Chondrocyte (in vitro differentiated cells): Measurements from ENCODE around the gene IL18. TPM values are rescaled to one million over a fixed set of nuclear protein-coding genes. Genes with fewer than 3 reads are reported as not detected.

Experiments used
- DNase-seq: peaks from one replicate; pipeline ENCODE4 v3.0.0; 2021; ENCODE audit warnings: mixed read lengths, low spot score
- H3K27ac Mint-ChIP-seq: one replicate; pipeline ENCODE4 v1.8.0; 2021; ENCODE audit warnings: mild to moderate bottlenecking, moderate library complexity, mixed read lengths; ENCODE audit not compliant: unreplicated experiment
- H3K27me3 Mint-ChIP-seq: 2 replicates; pipeline ENCODE4 v1.8.0; 2021; ENCODE audit warnings: low read depth, mixed read lengths
- H3K36me3 Mint-ChIP-seq: 2 replicates; pipeline ENCODE4 v1.8.0; 2021; ENCODE audit warnings: low read depth, mixed read lengths
- H3K4me1 Mint-ChIP-seq: 2 replicates; pipeline ENCODE4 v1.8.0; 2021; ENCODE audit warnings: low read depth, mild to moderate bottlenecking, mixed read lengths
- H3K4me3 Mint-ChIP-seq: one replicate; pipeline ENCODE4 v1.8.0; 2021; ENCODE audit warnings: mild to moderate bottlenecking, moderate library complexity, mixed read lengths; ENCODE audit not compliant: unreplicated experiment
- H3K9me3 Mint-ChIP-seq: 2 replicates; pipeline ENCODE4 v1.8.0; 2021; ENCODE audit warnings: low read depth, mixed read lengths
- CTCF ChIP-seq: fragments of 200-600 bp; sonication (generic); IDR thresholded peaks from 2 replicates; pipeline ENCODE4 v1.5.0; 2021; ENCODE audit warnings: antibody characterized with exemption, mild to moderate bottlenecking, moderate library complexity
- long read RNA-seq: library from polyadenylated mRNA; stranded (forward); transcript quantifications from one replicate; pipeline ENCODE4 v2.0.0, GENCODE V29; 2021
- total RNA-seq: library from RNA; stranded (reverse); gene quantifications from 3 replicates; pipeline ENCODE4 v1.2.1, GENCODE V29; 2021

The IL18 gene
- 0.80 to 0.97 TPM (median 0.85 TPM) in 3 replicates for total RNA-seq
- long read RNA-seq, partial matches to known transcripts = 0 of 1 reads
- long read RNA-seq, other reads (novel, unspliced or antisense) = 1 of 1 reads

GRCh38 chr11:112163875-112164685 is at the start of gene IL18:
Gene IL18 (minus strand): TSS chr11:112164094. CDS start chr11:112155053, 9,041 bp downstream.
- DNase-seq = no peak
- TF ChIP-seq CTCF = no peak
- Mint-ChIP-seq H3K9me3 (no peaks in the 10 kb centered on the region), H3K4me1 (peaks cover 36% of the 10 kb centered on the region), H3K27me3 (no peaks in the 10 kb centered on the region), H3K4me3 (peak within 1 kb of the TSS; percentile 47), H3K27ac (peak within 1 kb of the TSS; percentile 79), H3K36me3 (no peaks in the 10 kb centered on the region)

GRCh38 chr11:112212710-112213109 is 48.8 kb upstream of the IL18 start:
- no peak for DNase-seq
- no peak for TF ChIP-seq CTCF
- Mint-ChIP-seq H3K36me3 (peaks cover 3% of the 10 kb centered on the region), H3K9me3 (no peaks in the 10 kb centered on the region), H3K27me3 (peaks cover 10% of the 10 kb centered on the region), H3K27ac (no peak overlapping the region), H3K4me1 (peaks cover 11% of the 10 kb centered on the region), H3K4me3 (no peak overlapping the region)

- peaks cover 3% of the 10 kb centered on the region for H3K36me3 Mint-ChIP-seq
- no peak overlapping the region for H3K27ac Mint-ChIP-seq
- no peaks in the 10 kb centered on the region for H3K9me3 Mint-ChIP-seq
- H3K27me3 Mint-ChIP-seq = peaks cover 10% of the 10 kb centered on the region
- no peak for TF ChIP-seq CTCF
- DNase-seq = no peak
- peaks cover 11% of the 10 kb centered on the region for H3K4me1 Mint-ChIP-seq
- no peak overlapping the region for H3K4me3 Mint-ChIP-seq
Measured at GRCh38 chr11:112212290-112212689, 48.4 kb upstream of the IL18 start.

- peaks cover 3% of the 10 kb centered on the region for H3K9me3 Mint-ChIP-seq
- H3K27me3 Mint-ChIP-seq = peaks cover 13% of the 10 kb centered on the region
- no peak for DNase-seq
- H3K27ac Mint-ChIP-seq = no peak overlapping the region
- H3K4me3 Mint-ChIP-seq = no peak overlapping the region
- TF ChIP-seq CTCF = no peak
- H3K4me1 Mint-ChIP-seq = peaks cover 6% of the 10 kb centered on the region
- peaks cover 6% of the 10 kb centered on the region for H3K36me3 Mint-ChIP-seq
Measured at GRCh38 chr11:112211536-112211935, 47.6 kb upstream of the IL18 start.

GRCh38 chr11:112210890-112211289 is 47.0 kb upstream of the IL18 start:
- Mint-ChIP-seq H3K27me3 (peaks cover 13% of the 10 kb centered on the region), H3K9me3 (peaks cover 4% of the 10 kb centered on the region), H3K4me1 (no peaks in the 10 kb centered on the region)

More at GRCh38 chr11:112210890-112211289, 47.0 kb upstream of the IL18 start:
- Mint-ChIP-seq H3K27ac (no peak overlapping the region), H3K4me3 (no peak overlapping the region), H3K36me3 (peaks cover 6% of the 10 kb centered on the region)
- TF ChIP-seq CTCF = no peak
- DNase-seq = no peak
